ENCODE results near the gene FUT8. TPM values are rescaled to one million over a fixed set of nuclear protein-coding genes. Genes with fewer than 3 reads are reported as not detected.

FUT8 gene
- total RNA-seq, 1 donor: 32.1 TPM

DNA sequence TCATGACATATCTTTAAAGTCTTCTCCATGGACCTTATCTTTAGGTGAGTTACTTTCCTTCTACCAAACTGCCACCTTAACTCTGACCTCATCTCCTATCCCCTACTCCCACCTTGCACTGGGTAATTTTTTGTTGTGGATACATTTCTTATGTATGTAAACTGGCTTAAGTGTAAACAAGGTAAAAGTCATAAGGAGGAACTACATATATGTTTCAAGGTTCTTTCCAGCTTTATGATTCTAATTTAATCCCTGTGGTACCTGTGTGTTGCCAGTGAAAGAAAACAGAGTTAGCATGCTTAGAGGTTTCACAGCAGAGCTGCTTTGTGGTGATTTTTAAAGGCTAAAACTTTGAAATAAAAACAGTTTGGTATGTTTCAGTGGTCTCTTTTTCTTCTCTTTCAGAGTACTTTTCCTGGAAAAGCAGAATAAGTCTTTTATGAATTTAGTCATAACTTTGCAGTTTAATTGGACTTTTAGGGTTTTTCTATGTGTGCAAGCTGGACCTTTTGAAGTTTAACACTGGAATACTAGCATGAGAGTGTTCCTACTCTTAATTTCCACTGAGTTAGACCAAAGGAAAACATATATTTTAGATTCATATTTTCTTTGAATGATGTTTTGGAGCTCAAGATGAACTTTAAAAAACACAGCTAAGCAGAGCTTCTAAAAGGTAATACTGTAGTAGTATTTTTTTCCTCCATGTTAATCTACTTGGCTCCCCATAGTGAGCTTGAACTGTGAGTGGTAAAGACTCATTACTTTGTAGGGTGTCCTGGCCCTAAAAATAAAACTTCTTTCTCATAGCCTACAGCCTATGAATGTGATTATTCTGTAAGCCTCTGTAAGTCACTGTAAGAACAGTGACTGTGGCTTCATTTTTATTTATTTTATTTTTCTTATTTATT, 105.4 kb downstream of the FUT8 start:
- H3K4me3 ChIP-seq (ENCODE audit: low read length): no peak overlapping the region
- no peaks in the 10 kb centered on the region for H3K9me3 ChIP-seq (ENCODE audit: low read depth, low read length)
- H3K4me1 ChIP-seq (ENCODE audit: insufficient read depth, low read length): no peaks in the 10 kb centered on the region
- no peaks in the 10 kb centered on the region for H3K27me3 ChIP-seq (ENCODE audit: insufficient read depth, low read length)

DNA sequence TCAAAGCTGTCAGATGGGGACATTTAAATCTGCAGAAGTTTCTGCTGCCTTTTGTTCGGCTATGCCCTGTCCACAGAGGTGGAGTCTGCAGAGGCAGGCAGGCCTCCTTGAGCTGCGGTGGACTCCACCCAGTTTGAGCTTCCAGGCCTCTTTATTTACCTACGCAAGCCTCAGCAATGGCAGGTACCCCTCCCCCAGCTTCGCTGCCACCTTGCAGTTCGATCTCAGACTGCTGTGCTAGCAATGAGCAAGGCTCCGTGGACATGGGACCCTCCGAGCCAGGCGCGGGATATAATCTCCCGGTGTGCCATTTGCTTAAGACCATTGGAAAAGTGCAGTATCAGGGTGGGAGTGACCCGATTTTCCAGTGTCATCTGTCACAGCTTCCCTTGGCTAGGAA, 115.5 kb downstream of the FUT8 start:
- Histone ChIP-seq H3K27me3 (ENCODE audit: insufficient read depth, low read length) (no peaks in the 10 kb centered on the region), H3K9me3 (ENCODE audit: low read depth, low read length) (peaks cover 8% of the 10 kb centered on the region), H3K4me3 (ENCODE audit: low read length) (no peak overlapping the region)

DNA sequence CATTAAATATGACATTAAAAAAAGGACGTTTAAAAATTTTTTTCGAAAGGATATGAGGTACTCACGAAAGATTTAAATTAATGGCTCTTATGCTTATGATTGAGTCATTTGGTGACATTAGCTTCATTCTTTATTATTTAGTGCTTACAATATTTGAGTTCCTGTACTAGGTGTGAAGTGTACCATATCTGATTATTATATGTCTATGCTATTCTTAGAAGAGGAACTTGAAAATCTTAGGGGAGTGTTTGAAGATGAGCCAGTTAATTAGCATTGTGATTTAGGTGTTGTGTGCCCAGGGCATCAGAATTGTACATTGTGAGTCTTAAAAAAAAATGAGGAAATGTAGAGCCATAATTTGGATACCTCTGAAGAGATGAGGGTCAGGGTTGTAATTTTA, 118.6 kb downstream of the FUT8 start:
- no peaks in the 10 kb centered on the region for H3K27me3 ChIP-seq (ENCODE audit: insufficient read depth, low read length)
- H3K4me1 ChIP-seq (ENCODE audit: insufficient read depth, low read length): no peaks in the 10 kb centered on the region
- peaks cover 25% of the 10 kb centered on the region for H3K9me3 ChIP-seq (ENCODE audit: low read depth, low read length)
- no peak overlapping the region for H3K4me3 ChIP-seq (ENCODE audit: low read length)

More for the DNA sequence above, 115.5 kb downstream of the FUT8 start:
- no peaks in the 10 kb centered on the region for H3K4me1 ChIP-seq (ENCODE audit: insufficient read depth, low read length)

DNA sequence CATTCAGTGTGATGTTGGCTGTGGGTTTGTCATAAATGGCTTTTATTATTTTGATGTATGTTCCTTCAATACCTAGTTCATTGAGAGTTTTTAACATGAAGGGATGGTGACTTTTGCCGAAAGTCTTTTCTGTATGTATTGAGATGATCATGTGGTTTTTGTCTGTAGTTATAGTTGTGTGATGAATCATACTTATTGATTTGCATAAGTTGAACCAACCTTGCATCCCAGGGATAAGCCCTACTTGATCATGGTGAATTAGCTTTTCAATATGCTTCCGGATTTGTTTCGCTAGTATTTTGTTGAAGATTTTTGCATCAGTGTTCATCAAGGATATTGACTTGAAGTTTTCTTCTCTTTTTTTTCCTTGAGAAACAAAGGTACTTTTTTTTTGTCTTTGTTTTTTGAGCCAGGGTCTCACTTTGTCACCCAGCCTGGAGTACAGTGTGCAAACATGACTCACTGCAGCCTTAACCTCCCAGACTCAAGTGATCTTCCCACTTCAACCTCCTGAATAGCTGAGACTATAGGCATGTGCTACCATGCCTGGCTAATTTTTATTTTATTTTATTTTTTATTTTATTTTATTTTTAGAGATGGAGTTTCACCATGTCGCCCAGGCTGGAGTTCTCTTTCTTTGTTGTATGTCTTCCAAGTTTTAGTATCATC, 121.3 kb downstream of the FUT8 start:
- H3K27me3 ChIP-seq (ENCODE audit: insufficient read depth, low read length): no peaks in the 10 kb centered on the region
- H3K9me3 ChIP-seq (ENCODE audit: low read depth, low read length): peaks cover 30% of the 10 kb centered on the region

DNA sequence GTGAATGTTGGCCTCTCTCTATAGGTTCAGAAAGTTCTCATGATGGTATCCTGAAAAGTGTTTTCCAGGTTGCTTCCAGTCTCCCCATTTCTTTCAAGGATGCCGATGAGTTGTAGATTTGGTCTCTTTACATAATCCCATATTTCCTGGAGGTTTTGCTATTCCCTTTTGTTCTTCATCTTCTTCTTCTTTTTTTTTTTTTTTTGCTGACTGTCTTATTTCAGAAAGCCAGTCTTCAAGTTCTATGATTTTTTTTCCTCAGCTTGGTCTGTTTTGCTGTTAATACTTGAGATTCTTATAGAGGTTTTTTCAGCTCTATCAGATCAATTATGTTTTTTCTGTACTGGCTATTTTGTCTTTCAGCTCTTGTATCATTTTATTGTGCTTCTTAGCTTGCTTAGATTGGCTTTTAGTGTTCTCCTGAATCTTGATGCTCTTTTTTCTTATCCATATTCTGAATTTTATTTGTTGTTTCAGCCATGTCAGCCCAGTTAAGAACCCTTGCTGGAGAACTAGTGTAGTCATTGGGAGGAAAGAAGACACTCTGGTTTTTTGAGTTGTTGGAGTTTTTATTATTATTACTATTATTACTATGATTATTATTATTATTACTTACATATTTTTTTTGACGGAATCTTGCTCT, 124.4 kb downstream of the FUT8 start:
- Histone ChIP-seq H3K9me3 (ENCODE audit: low read depth, low read length) (peaks cover 30% of the 10 kb centered on the region), H3K27me3 (ENCODE audit: insufficient read depth, low read length) (no peaks in the 10 kb centered on the region), H3K4me3 (ENCODE audit: low read length) (no peak overlapping the region)

More for the DNA sequence above, 121.3 kb downstream of the FUT8 start:
- Histone ChIP-seq H3K4me1 (ENCODE audit: insufficient read depth, low read length) (no peaks in the 10 kb centered on the region), H3K4me3 (ENCODE audit: low read length) (no peak overlapping the region)

DNA sequence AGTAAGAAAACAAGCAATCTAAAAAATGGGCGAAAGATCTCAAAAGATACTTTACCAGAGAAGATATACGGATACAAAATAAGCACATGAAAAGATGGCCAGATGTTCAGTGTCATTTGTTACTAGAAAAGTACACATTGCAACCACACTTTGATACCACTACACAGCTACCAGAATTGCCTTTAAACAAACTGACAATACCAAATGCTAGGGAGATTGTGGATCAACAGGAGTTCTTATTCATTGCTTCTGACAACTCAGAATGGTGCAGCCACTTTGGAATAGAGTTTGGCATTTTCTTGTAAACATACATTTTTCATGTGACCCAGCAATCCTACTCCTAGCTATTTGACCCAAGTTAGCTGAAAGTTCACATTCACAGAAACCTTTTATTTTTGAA, 136.3 kb downstream of the FUT8 start:
- H3K4me3 ChIP-seq (ENCODE audit: low read length): no peak overlapping the region
- H3K27me3 ChIP-seq (ENCODE audit: insufficient read depth, low read length): no peaks in the 10 kb centered on the region
- H3K9me3 ChIP-seq (ENCODE audit: low read depth, low read length): no peaks in the 10 kb centered on the region
- no peaks in the 10 kb centered on the region for H3K4me1 ChIP-seq (ENCODE audit: insufficient read depth, low read length)

More for the DNA sequence above, 124.4 kb downstream of the FUT8 start:
- no peaks in the 10 kb centered on the region for H3K4me1 ChIP-seq (ENCODE audit: insufficient read depth, low read length)

DNA sequence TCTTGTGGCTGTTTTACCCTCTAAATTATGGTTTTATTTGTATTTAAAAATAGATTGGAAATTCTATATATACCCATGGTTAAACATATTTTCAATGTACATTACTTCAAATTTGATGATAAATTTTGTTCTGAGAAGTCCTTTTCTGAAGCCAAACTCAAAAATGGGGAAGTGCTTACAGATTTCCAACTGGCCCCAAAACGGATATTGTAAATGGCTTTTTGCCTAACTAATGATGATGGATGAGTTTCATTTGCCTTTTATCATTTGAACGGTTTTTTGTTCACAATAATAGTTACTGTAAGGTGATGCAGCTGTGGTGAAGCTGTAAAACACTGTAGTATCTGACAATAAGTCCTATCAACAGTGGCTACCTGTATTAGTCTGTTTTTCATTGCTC, 136.9 kb downstream of the FUT8 start:
- no peaks in the 10 kb centered on the region for H3K4me1 ChIP-seq (ENCODE audit: insufficient read depth, low read length)
- H3K4me3 ChIP-seq (ENCODE audit: low read length): no peak overlapping the region
- H3K9me3 ChIP-seq (ENCODE audit: low read depth, low read length): no peaks in the 10 kb centered on the region
- H3K27me3 ChIP-seq (ENCODE audit: insufficient read depth, low read length): no peaks in the 10 kb centered on the region

DNA sequence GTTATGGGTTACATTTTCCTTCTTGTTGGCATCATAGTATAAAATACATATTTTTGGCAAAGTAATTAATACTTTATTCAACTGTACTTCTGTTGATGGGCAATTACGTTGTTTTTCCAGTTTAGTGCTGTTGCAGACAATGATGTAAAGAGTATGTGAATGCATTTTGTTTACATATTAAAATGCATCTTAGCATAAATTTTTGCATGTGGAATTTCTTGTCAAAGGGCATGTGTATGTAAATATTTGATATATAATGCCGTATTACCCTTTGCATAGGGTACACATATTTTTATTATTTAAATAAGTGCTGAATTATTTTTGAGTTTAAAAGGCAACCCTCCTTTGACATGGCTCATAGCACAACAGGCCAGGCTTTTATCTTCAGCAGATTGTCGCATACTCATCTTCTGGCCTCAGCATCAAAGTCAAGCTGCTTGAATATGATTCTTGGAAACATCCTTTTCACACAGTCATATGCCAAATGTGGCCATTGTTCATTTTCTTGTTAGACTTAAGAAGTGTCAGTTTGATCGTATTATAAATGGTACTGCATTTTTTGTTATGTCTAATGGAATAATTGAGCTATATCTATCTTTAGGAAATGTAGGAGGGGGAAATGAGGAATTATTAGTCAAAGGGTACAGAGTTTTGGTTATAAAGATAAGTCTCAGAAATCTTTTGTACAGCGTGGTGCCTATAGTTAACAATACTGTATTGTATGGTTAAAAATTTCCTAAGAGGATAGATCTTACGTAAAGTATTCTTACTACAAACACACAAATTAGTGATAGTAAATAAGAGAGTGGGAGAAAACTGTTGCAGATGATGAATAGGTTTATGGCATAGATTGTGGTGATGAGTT, 138.5 kb downstream of the FUT8 start:
- Histone ChIP-seq H3K4me3 (ENCODE audit: low read length) (no peak overlapping the region), H3K27me3 (ENCODE audit: insufficient read depth, low read length) (no peaks in the 10 kb centered on the region), H3K9me3 (ENCODE audit: low read depth, low read length) (no peaks in the 10 kb centered on the region), H3K4me1 (ENCODE audit: insufficient read depth, low read length) (no peaks in the 10 kb centered on the region)

DNA sequence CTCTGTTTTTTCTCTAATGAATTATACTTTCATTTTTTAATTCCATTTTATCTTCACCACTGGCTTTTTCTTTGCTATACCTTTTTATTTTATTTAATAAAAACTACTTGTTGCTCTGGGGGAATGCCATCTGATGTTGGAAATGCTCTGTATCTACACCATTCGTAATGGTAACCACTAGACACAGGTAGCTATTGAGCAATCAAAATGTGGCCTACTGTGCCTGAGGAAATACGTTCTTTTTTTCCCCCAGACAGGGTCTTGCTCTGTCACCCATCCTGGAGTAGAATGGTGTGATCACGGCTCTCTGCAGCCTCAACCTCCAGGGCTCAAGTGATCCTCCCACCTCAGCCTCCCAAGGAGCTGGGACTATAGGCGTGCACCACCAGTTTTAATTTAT, 140.2 kb downstream of the FUT8 start:
- Histone ChIP-seq H3K4me1 (ENCODE audit: insufficient read depth, low read length) (no peaks in the 10 kb centered on the region), H3K9me3 (ENCODE audit: low read depth, low read length) (no peaks in the 10 kb centered on the region), H3K27me3 (ENCODE audit: insufficient read depth, low read length) (no peaks in the 10 kb centered on the region), H3K4me3 (ENCODE audit: low read length) (no peak overlapping the region)

DNA sequence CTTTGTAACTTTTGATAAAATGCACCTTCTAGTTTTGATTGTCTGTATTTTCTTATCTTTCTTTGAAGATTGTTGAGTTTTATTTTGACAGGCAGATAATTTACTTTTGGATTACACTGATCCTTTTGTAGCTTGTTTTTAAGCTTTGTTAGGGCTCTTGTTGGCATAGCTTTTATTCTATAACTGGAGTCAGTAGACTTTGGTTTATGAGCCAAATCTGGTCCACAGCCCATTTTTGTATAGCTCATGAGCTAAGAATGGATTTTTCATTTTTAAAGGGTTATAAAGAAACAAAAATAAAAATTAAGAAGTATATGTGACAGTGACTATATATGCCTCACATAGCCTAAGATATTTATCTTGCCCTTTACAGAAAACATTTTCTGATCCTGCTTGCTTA, 142.3 kb downstream of the FUT8 start:
- Histone ChIP-seq H3K9me3 (ENCODE audit: low read depth, low read length) (no peaks in the 10 kb centered on the region), H3K4me3 (ENCODE audit: low read length) (no peak overlapping the region), H3K27me3 (ENCODE audit: insufficient read depth, low read length) (no peaks in the 10 kb centered on the region), H3K4me1 (ENCODE audit: insufficient read depth, low read length) (no peaks in the 10 kb centered on the region)

DNA sequence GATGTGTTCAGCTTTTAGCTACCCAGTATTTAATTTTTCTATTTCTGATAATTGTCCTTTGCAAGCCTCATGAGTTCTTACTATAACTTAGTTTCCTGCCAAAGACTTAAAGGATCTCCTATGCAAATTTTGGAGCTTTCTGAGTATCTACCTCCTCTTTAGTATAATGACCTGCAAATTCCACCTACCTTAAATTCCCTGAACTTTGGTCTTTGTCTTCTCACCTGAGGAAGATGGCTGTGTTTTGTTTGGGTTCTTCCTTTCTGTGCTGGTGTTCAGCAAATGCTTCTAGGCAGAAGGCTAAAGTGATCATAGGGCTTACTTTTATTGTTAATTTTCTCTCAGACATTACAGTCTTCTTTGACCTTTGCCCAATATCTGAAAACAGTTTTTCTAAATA, 142.8 kb downstream of the FUT8 start:
- H3K4me1 ChIP-seq (ENCODE audit: insufficient read depth, low read length): no peaks in the 10 kb centered on the region
- no peak overlapping the region for H3K4me3 ChIP-seq (ENCODE audit: low read length)
- no peaks in the 10 kb centered on the region for H3K9me3 ChIP-seq (ENCODE audit: low read depth, low read length)
- H3K27me3 ChIP-seq (ENCODE audit: insufficient read depth, low read length): no peaks in the 10 kb centered on the region

DNA sequence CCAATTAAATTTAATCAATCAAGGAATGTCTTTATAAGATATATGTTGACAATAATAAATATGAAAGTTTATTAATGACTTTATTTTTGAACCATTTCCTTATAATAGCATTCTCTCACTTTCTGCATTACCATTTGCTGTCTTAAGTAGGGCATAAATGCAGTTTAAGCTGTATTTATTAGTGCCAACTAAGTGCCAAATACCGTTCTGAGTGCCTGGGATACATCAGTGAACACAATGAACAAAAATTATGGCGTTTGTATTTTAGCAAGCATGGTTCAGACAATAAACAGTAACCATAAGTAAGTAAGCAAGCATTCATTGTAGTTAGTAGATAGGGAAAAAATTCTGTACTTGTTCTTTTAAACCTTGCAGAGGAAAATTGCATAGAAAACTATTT, 145.8 kb downstream of the FUT8 start:
- H3K4me3 ChIP-seq (ENCODE audit: low read length): no peak overlapping the region
- H3K4me1 ChIP-seq (ENCODE audit: insufficient read depth, low read length): no peaks in the 10 kb centered on the region
- H3K9me3 ChIP-seq (ENCODE audit: low read depth, low read length): no peaks in the 10 kb centered on the region
- H3K27me3 ChIP-seq (ENCODE audit: insufficient read depth, low read length): no peaks in the 10 kb centered on the region

DNA sequence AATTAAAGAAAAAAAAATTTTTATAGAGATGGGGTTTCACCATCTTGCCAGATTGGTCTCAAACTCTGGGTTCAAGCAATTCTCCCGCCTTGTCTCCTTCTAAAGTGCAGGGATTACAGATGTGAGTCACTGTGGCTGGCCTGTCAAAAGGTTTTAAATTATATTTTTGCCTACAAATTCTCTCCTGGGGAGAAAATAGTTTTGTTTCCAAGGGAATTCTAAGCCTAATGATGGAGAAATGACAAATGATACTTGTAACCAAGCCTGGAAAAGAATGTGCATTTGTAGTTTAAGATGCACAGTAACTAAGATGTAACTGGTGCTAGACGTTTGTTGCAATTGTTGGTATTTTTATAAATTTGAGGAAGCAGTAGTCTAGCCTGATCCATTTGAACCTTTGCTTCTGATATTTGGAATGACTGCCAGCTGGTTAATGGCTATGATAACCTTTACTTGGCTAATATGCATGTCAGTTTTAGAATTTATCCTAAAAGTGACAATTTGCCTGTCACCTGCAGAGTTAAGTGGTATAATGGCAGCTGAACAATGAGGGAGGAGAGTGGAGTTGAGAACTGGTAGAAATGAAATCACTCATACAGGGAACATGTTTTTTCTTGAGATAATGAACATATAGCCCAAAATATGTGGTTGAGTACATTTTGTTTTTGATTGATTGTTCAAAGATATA, 148.0 kb downstream of the FUT8 start:
- Histone ChIP-seq H3K4me3 (ENCODE audit: low read length) (no peak overlapping the region), H3K4me1 (ENCODE audit: insufficient read depth, low read length) (no peaks in the 10 kb centered on the region), H3K27me3 (ENCODE audit: insufficient read depth, low read length) (no peaks in the 10 kb centered on the region), H3K9me3 (ENCODE audit: low read depth, low read length) (no peaks in the 10 kb centered on the region)

DNA sequence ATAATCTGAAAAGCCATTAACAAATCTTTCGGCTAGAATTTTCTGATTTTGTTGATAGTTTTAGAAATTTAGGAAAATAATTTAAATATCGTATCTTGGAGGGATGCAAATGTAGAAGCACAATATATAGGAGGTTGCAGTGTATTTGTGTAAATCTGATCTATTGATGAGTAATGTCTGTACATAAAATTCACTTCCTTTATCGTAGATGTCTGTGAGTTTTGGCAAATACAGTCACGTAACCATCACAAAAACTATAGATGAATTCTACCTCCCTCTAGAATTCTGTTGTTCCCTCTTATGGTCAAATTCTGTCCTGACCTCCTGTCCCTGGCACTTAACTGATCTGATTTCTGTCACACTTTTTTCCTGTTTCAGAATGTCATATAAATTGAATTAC, 151.8 kb downstream of the FUT8 start:
- Histone ChIP-seq H3K4me3 (ENCODE audit: low read length) (no peak overlapping the region), H3K27me3 (ENCODE audit: insufficient read depth, low read length) (no peaks in the 10 kb centered on the region), H3K9me3 (ENCODE audit: low read depth, low read length) (no peaks in the 10 kb centered on the region), H3K4me1 (ENCODE audit: insufficient read depth, low read length) (no peaks in the 10 kb centered on the region)
